K562 (cell line): ENCODE measurements around the gene TPI1. TPM values are rescaled to one million over a fixed set of nuclear protein-coding genes. Genes with fewer than 3 reads are reported as not detected.
A peak's percentile ranks its signal among the peaks of the same experiment; 100 is the strongest.

Source experiments
- MYBL2 ChIP-seq, 2 experiments: fragments of 450-650 bp in 1 of 2; sonication (generic) in 1 of 2; formaldehyde crosslinking in 1 of 2; IDR thresholded peaks; 2 replicates each; pipeline versions ENCODE4 v1.6.1 to v1.8.1; 2017 to 2022; ENCODE audit warnings: borderline replicate concordance in 1 of 2, inconsistent platforms in 1 of 2, low read depth in 1 of 2, mild to moderate bottlenecking in 1 of 2, missing genetic modification reagents in 1 of 2, moderate library complexity in 1 of 2
- polyA plus RNA-seq, 8 experiments: library from polyadenylated mRNA; depleted of rRNA in 4 of 8; stranded (reverse) in 5 of 8; unstranded in 3 of 8; fragments of >200 nt; fragmentation: Nextera tagmentation in 2 of 8; fragmentation: Illumina TruSeq in 1 of 8; extraction: Ambion mirVana in 2 of 8; extraction: Trizol in 1 of 8; gene quantifications; 2 replicates each; pipeline versions ENCODE4 v1.2.1 to v1.2.3, GENCODE V29; 2011 to 2014; ENCODE audit warnings: inconsistent platforms in 1 of 8, missing spikeins in 1 of 8
- total RNA-seq, 7 experiments: library from RNA; depleted of rRNA in 6 of 7; stranded (reverse); fragments of >200 nt in 6 of 7; fragmentation: Illumina TruSeq in 2 of 7; extraction: Trizol in 2 of 7; gene quantifications; 2 replicates each; pipeline versions ENCODE4 v1.2.1 to v1.2.3, GENCODE V29; 2011 to 2021; ENCODE audit warnings: low replicate concordance in 1 of 7
- TF ChIP-seq, protein P1 (sequence below): sonication (generic); formaldehyde crosslinking; IDR thresholded peaks from 2 replicates; pipeline ENCODE4 v1.8.0; 2022; ENCODE audit warnings: mild to moderate bottlenecking, missing genetic modification reagents
- TF ChIP-seq, protein P2 (sequence below): fragments of 450-650 bp; IDR thresholded peaks from 2 replicates; pipeline ENCODE4 v1.6.1; 2016; ENCODE audit warnings: mild to moderate bottlenecking, moderate library complexity
- TF ChIP-seq, protein P3 (sequence below), 3 experiments: fragments of 200-800 bp in 1 of 3; sonication (Bioruptor generic) in 1 of 3; sonication (generic) in 1 of 3; formaldehyde crosslinking in 1 of 3; IDR thresholded peaks; 2 replicates each; pipeline versions ENCODE4 v1.6.1 to v1.8.0; 2016 to 2022; ENCODE audit warnings: mild to moderate bottlenecking in 2 of 3, missing compliant biosample characterization in 2 of 3, missing genetic modification characterization in 2 of 3, missing genetic modification reagents in 1 of 3
- TF ChIP-seq, protein P4 (sequence below): fragments of 450-650 bp; IDR thresholded peaks from 2 replicates; pipeline ENCODE4 v1.6.1; 2016

The TPI1 gene
- total and polyA plus RNA-seq, 9 of the 15 experiments (the other 6 are each of a cell fraction or from before 2014, with no cell fraction given), result 662 to 4,971 (median 892) TPM

DNA sequence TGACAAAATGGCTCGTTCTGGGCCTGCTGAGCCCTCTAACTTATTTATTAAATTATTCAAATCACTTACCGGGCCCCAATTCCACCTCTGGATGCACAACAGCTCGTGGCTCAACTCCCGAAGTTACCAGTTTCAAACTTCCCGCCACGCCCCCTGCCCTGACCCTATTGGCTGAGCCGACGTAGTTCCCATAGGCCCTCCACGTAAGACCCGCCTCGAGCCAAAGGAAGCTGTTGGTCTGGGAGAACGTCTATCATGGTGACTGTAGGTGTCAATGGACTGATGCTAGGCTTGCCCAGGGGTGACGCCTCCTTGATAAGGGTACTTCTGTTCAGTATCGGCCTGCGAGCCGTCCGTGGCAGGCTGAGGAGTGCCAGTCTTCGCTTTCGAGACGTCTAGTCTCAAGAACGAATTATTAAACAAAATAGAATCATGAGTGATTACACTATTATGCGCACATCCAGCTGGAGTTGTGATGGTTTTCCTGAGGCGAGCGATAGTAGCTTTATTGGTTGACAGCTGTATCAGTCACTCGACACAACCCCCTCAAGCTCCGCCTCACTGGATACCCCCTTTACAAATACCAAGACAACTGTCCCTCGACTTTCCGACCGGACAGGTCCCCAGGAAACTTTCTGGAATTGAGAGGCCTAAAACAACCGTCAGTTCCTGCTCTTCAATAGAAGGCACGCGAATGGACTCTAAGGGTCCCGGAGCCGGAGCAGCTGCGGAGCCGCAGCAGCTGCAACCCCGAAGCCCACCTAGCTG is 16.0 kb upstream of the TPI1 start, which contains the start of gene CDCA3 (continued):
- TF ChIP-seq, protein P1, sequence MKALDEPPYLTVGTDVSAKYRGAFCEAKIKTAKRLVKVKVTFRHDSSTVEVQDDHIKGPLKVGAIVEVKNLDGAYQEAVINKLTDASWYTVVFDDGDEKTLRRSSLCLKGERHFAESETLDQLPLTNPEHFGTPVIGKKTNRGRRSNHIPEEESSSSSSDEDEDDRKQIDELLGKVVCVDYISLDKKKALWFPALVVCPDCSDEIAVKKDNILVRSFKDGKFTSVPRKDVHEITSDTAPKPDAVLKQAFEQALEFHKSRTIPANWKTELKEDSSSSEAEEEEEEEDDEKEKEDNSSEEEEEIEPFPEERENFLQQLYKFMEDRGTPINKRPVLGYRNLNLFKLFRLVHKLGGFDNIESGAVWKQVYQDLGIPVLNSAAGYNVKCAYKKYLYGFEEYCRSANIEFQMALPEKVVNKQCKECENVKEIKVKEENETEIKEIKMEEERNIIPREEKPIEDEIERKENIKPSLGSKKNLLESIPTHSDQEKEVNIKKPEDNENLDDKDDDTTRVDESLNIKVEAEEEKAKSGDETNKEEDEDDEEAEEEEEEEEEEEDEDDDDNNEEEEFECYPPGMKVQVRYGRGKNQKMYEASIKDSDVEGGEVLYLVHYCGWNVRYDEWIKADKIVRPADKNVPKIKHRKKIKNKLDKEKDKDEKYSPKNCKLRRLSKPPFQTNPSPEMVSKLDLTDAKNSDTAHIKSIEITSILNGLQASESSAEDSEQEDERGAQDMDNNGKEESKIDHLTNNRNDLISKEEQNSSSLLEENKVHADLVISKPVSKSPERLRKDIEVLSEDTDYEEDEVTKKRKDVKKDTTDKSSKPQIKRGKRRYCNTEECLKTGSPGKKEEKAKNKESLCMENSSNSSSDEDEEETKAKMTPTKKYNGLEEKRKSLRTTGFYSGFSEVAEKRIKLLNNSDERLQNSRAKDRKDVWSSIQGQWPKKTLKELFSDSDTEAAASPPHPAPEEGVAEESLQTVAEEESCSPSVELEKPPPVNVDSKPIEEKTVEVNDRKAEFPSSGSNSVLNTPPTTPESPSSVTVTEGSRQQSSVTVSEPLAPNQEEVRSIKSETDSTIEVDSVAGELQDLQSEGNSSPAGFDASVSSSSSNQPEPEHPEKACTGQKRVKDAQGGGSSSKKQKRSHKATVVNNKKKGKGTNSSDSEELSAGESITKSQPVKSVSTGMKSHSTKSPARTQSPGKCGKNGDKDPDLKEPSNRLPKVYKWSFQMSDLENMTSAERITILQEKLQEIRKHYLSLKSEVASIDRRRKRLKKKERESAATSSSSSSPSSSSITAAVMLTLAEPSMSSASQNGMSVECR (CRISPR knock-in tag), result peak; percentile 80
- TF ChIP-seq, protein P2, sequence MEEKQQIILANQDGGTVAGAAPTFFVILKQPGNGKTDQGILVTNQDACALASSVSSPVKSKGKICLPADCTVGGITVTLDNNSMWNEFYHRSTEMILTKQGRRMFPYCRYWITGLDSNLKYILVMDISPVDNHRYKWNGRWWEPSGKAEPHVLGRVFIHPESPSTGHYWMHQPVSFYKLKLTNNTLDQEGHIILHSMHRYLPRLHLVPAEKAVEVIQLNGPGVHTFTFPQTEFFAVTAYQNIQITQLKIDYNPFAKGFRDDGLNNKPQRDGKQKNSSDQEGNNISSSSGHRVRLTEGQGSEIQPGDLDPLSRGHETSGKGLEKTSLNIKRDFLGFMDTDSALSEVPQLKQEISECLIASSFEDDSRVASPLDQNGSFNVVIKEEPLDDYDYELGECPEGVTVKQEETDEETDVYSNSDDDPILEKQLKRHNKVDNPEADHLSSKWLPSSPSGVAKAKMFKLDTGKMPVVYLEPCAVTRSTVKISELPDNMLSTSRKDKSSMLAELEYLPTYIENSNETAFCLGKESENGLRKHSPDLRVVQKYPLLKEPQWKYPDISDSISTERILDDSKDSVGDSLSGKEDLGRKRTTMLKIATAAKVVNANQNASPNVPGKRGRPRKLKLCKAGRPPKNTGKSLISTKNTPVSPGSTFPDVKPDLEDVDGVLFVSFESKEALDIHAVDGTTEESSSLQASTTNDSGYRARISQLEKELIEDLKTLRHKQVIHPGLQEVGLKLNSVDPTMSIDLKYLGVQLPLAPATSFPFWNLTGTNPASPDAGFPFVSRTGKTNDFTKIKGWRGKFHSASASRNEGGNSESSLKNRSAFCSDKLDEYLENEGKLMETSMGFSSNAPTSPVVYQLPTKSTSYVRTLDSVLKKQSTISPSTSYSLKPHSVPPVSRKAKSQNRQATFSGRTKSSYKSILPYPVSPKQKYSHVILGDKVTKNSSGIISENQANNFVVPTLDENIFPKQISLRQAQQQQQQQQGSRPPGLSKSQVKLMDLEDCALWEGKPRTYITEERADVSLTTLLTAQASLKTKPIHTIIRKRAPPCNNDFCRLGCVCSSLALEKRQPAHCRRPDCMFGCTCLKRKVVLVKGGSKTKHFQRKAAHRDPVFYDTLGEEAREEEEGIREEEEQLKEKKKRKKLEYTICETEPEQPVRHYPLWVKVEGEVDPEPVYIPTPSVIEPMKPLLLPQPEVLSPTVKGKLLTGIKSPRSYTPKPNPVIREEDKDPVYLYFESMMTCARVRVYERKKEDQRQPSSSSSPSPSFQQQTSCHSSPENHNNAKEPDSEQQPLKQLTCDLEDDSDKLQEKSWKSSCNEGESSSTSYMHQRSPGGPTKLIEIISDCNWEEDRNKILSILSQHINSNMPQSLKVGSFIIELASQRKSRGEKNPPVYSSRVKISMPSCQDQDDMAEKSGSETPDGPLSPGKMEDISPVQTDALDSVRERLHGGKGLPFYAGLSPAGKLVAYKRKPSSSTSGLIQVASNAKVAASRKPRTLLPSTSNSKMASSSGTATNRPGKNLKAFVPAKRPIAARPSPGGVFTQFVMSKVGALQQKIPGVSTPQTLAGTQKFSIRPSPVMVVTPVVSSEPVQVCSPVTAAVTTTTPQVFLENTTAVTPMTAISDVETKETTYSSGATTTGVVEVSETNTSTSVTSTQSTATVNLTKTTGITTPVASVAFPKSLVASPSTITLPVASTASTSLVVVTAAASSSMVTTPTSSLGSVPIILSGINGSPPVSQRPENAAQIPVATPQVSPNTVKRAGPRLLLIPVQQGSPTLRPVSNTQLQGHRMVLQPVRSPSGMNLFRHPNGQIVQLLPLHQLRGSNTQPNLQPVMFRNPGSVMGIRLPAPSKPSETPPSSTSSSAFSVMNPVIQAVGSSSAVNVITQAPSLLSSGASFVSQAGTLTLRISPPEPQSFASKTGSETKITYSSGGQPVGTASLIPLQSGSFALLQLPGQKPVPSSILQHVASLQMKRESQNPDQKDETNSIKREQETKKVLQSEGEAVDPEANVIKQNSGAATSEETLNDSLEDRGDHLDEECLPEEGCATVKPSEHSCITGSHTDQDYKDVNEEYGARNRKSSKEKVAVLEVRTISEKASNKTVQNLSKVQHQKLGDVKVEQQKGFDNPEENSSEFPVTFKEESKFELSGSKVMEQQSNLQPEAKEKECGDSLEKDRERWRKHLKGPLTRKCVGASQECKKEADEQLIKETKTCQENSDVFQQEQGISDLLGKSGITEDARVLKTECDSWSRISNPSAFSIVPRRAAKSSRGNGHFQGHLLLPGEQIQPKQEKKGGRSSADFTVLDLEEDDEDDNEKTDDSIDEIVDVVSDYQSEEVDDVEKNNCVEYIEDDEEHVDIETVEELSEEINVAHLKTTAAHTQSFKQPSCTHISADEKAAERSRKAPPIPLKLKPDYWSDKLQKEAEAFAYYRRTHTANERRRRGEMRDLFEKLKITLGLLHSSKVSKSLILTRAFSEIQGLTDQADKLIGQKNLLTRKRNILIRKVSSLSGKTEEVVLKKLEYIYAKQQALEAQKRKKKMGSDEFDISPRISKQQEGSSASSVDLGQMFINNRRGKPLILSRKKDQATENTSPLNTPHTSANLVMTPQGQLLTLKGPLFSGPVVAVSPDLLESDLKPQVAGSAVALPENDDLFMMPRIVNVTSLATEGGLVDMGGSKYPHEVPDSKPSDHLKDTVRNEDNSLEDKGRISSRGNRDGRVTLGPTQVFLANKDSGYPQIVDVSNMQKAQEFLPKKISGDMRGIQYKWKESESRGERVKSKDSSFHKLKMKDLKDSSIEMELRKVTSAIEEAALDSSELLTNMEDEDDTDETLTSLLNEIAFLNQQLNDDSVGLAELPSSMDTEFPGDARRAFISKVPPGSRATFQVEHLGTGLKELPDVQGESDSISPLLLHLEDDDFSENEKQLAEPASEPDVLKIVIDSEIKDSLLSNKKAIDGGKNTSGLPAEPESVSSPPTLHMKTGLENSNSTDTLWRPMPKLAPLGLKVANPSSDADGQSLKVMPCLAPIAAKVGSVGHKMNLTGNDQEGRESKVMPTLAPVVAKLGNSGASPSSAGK, result peak; percentile 77
- TF ChIP-seq MYBL2 (IDR thresholded peaks at IDR 0.05; ENCODE audit: low read depth) (peak; percentile 96), MYBL2 (CRISPR knock-in tag; IDR thresholded peaks at IDR 0.05; ENCODE audit: borderline replicate concordance) (peak; percentile 31; the same call in 1 of the 2 replicates)
- TF ChIP-seq, protein P3, sequence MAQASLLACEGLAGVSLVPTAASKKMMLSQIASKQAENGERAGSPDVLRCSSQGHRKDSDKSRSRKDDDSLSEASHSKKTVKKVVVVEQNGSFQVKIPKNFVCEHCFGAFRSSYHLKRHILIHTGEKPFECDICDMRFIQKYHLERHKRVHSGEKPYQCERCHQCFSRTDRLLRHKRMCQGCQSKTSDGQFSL (CRISPR knock-in tag; IDR thresholded peaks at IDR 0.05), result no peak
- TF ChIP-seq, protein P3 (tag; IDR thresholded peaks at IDR 0.05), result no peak
- TF ChIP-seq, protein P4, sequence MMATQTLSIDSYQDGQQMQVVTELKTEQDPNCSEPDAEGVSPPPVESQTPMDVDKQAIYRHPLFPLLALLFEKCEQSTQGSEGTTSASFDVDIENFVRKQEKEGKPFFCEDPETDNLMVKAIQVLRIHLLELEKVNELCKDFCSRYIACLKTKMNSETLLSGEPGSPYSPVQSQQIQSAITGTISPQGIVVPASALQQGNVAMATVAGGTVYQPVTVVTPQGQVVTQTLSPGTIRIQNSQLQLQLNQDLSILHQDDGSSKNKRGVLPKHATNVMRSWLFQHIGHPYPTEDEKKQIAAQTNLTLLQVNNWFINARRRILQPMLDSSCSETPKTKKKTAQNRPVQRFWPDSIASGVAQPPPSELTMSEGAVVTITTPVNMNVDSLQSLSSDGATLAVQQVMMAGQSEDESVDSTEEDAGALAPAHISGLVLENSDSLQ, result peak; percentile 99
